K562 (cell line): ENCODE results near the gene NRP1.

Source experiments
- CCNT2 ChIP-seq: IDR thresholded peaks from 2 replicates; pipeline ENCODE4 v1.6.1; 2011; ENCODE audit warnings: borderline replicate concordance, low read depth, mild to moderate bottlenecking, moderate library complexity, mixed read lengths, low read length; ENCODE audit not compliant: insufficient read length; ENCODE audit errors: extremely low read depth
- KDM1A ChIP-seq, 2 experiments: fragments of 450-650 bp; IDR thresholded peaks; 2 replicates each; pipeline ENCODE4 v1.6.1; 2016; ENCODE audit warnings: mild to moderate bottlenecking in 2 of 2
- MAZ ChIP-seq, 2 experiments: fragments of 450-650 bp in 1 of 2; sonication (generic) in 1 of 2; formaldehyde crosslinking; IDR thresholded peaks in 1 of 2; conservative IDR thresholded peaks in 1 of 2; 2 replicates each; pipeline versions ENCODE4 v1.4.0 to v1.5.0; 2020; ENCODE audit warnings: mild to moderate bottlenecking in 1 of 2, missing genetic modification reagents in 1 of 2
- PHF8 ChIP-seq: fragments of 200-600 bp; sonication (generic); IDR thresholded peaks from 2 replicates; pipeline ENCODE4 v1.6.1; 2012; ENCODE audit warnings: mixed run types, mild to moderate bottlenecking, inconsistent platforms, low read length, moderate library complexity, borderline replicate concordance
- POLR2A ChIP-seq: fragments of 450-650 bp; conservative IDR thresholded peaks from 2 replicates; pipeline ENCODE4 v1.6.1; 2016
- POLR2AphosphoS5 ChIP-seq: IDR thresholded peaks from 2 replicates; pipeline ENCODE4 v1.6.1; 2011; ENCODE audit warnings: mild to moderate bottlenecking, low read depth, low read length, moderate library complexity; ENCODE audit not compliant: control insufficient read depth, insufficient read depth
- RBM14 ChIP-seq: fragments of 200-400 bp; formaldehyde crosslinking; IDR thresholded peaks from 2 replicates; pipeline ENCODE4 v1.6.1; 2018; ENCODE audit warnings: low read depth, mild to moderate bottlenecking, low read length, moderate library complexity, borderline replicate concordance; ENCODE audit not compliant: insufficient read depth
- RFX5 ChIP-seq: IDR thresholded peaks from 2 replicates; pipeline ENCODE4 v1.6.1; 2011; ENCODE audit warnings: low read depth, mild to moderate bottlenecking, improper control_type of control experiment, low read length
- TF ChIP-seq, protein P1 (sequence below): fragments of 450-650 bp; conservative IDR thresholded peaks from 2 replicates; pipeline ENCODE4 v1.6.1; 2016; ENCODE audit warnings: missing genetic modification characterization, low read depth, mild to moderate bottlenecking, missing compliant biosample characterization, moderate library complexity
- TF ChIP-seq, protein P2 (sequence below), 2 experiments: fragments of 450-650 bp in 1 of 2; sonication (generic) in 1 of 2; formaldehyde crosslinking; conservative IDR thresholded peaks; 2 replicates each; pipeline versions ENCODE4 v1.4.0 to v1.8.1; 2020 to 2022; ENCODE audit warnings: mild to moderate bottlenecking in 1 of 2, missing genetic modification reagents in 1 of 2
- TF ChIP-seq, protein P3 (sequence below): sonication (generic); formaldehyde crosslinking; IDR thresholded peaks from 2 replicates; pipeline ENCODE4 v1.8.1; 2023; ENCODE audit warnings: mild to moderate bottlenecking, missing genetic modification reagents
- TF ChIP-seq, protein P4 (sequence below): sonication (generic); formaldehyde crosslinking; IDR thresholded peaks from 2 replicates; pipeline ENCODE4 v1.8.0; 2023; ENCODE audit warnings: mild to moderate bottlenecking, missing genetic modification reagents
- TF ChIP-seq, protein P5 (sequence below): IDR thresholded peaks from 2 replicates; pipeline ENCODE4 v1.6.1; 2011; ENCODE audit not compliant: insufficient read length; ENCODE audit errors: extremely low read depth

DNA sequence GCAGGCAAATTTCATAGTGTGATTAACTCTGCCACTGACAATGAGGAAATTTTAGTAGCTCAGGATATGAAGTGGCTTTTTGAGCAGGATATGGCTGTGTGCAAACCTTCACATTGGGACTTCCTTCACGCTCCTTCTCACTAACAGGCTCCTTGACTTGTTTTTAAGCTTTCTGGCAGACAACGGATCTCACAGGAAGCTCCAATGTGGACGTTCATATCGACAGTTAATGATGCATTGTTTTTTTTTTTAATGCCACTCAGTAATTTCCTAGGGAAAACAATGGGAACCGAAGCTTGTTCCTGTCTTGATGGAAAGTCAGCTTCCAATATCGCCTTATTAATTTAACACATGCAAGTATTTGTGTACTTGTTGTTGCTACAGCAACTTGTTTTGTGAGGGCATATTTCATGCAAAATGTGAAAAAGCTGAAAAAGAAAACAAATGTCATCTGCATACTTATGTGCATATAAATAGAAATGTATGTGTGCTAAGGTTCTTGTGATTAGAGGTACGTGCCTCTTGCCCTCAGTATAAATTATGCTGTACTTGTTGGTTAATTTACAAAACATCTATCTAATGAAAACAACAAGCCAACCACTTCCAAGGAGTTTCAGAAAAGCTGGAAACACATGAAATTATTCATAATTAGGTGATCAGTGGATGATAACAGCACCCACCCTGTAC, 84.7 kb downstream of the NRP1 start:
- no peak for TF ChIP-seq RFX5
- TF ChIP-seq, protein P1, sequence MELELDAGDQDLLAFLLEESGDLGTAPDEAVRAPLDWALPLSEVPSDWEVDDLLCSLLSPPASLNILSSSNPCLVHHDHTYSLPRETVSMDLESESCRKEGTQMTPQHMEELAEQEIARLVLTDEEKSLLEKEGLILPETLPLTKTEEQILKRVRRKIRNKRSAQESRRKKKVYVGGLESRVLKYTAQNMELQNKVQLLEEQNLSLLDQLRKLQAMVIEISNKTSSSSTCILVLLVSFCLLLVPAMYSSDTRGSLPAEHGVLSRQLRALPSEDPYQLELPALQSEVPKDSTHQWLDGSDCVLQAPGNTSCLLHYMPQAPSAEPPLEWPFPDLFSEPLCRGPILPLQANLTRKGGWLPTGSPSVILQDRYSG (tag): no peak
- no peak for TF ChIP-seq KDM1A (IDR thresholded peaks at IDR 0.05)
- TF ChIP-seq, protein P2, sequence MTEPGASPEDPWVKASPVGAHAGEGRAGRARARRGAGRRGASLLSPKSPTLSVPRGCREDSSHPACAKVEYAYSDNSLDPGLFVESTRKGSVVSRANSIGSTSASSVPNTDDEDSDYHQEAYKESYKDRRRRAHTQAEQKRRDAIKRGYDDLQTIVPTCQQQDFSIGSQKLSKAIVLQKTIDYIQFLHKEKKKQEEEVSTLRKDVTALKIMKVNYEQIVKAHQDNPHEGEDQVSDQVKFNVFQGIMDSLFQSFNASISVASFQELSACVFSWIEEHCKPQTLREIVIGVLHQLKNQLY (CRISPR knock-in tag; conservative IDR thresholded peaks at IDR 0.05): no peak
- TF ChIP-seq, protein P3, sequence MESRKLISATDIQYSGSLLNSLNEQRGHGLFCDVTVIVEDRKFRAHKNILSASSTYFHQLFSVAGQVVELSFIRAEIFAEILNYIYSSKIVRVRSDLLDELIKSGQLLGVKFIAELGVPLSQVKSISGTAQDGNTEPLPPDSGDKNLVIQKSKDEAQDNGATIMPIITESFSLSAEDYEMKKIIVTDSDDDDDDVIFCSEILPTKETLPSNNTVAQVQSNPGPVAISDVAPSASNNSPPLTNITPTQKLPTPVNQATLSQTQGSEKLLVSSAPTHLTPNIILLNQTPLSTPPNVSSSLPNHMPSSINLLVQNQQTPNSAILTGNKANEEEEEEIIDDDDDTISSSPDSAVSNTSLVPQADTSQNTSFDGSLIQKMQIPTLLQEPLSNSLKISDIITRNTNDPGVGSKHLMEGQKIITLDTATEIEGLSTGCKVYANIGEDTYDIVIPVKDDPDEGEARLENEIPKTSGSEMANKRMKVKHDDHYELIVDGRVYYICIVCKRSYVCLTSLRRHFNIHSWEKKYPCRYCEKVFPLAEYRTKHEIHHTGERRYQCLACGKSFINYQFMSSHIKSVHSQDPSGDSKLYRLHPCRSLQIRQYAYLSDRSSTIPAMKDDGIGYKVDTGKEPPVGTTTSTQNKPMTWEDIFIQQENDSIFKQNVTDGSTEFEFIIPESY: no peak
- TF ChIP-seq CCNT2: no peak
- TF ChIP-seq MAZ (CRISPR knock-in tag; conservative IDR thresholded peaks at IDR 0.05 in 1 of 2, IDR thresholded peaks at IDR 0.05 in 1 of 2): no peak
- TF ChIP-seq PHF8: no peak
- TF ChIP-seq, protein P4, sequence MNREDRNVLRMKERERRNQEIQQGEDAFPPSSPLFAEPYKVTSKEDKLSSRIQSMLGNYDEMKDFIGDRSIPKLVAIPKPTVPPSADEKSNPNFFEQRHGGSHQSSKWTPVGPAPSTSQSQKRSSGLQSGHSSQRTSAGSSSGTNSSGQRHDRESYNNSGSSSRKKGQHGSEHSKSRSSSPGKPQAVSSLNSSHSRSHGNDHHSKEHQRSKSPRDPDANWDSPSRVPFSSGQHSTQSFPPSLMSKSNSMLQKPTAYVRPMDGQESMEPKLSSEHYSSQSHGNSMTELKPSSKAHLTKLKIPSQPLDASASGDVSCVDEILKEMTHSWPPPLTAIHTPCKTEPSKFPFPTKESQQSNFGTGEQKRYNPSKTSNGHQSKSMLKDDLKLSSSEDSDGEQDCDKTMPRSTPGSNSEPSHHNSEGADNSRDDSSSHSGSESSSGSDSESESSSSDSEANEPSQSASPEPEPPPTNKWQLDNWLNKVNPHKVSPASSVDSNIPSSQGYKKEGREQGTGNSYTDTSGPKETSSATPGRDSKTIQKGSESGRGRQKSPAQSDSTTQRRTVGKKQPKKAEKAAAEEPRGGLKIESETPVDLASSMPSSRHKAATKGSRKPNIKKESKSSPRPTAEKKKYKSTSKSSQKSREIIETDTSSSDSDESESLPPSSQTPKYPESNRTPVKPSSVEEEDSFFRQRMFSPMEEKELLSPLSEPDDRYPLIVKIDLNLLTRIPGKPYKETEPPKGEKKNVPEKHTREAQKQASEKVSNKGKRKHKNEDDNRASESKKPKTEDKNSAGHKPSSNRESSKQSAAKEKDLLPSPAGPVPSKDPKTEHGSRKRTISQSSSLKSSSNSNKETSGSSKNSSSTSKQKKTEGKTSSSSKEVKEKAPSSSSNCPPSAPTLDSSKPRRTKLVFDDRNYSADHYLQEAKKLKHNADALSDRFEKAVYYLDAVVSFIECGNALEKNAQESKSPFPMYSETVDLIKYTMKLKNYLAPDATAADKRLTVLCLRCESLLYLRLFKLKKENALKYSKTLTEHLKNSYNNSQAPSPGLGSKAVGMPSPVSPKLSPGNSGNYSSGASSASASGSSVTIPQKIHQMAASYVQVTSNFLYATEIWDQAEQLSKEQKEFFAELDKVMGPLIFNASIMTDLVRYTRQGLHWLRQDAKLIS (CRISPR knock-in tag): no peak
- no peak for TF ChIP-seq POLR2A
- TF ChIP-seq, protein P5, sequence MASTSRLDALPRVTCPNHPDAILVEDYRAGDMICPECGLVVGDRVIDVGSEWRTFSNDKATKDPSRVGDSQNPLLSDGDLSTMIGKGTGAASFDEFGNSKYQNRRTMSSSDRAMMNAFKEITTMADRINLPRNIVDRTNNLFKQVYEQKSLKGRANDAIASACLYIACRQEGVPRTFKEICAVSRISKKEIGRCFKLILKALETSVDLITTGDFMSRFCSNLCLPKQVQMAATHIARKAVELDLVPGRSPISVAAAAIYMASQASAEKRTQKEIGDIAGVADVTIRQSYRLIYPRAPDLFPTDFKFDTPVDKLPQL: no peak
- TF ChIP-seq POLR2AphosphoS5: no peak
- TF ChIP-seq RBM14: no peak
